Testis (tissue), 3 donors: Measurements from ENCODE around the gene ARF3. TPM values are rescaled to one million over a fixed set of nuclear protein-coding genes. Genes with fewer than 3 reads are reported as not detected.
"Not testable (repeated sequence)": the region's sequence is repeated elsewhere in the genome, so short reads cannot be mapped to it uniquely, and the experiment has no call there.

Experiments
- DNase-seq: peaks from one replicate; pipeline ENCODE4 v3.0.0-alpha.2; 2019
- H3K27ac ChIP-seq, 2 donors: fragments of 200-600 bp; sonication (generic); one replicate each; pipeline ENCODE4 v1.5.1; 2019
- H3K27me3 ChIP-seq: fragments of 200-600 bp; sonication (generic); one replicate; pipeline ENCODE4 v1.5.1; 2019
- H3K36me3 ChIP-seq: fragments of 200-600 bp; sonication (generic); one replicate; pipeline ENCODE4 v1.5.1; 2017; ENCODE audit warnings: low read depth; ENCODE audit errors: missing control alignments
- H3K4me1 ChIP-seq: fragments of 200-600 bp; sonication (generic); one replicate; pipeline ENCODE4 v1.5.1; 2019
- H3K4me3 ChIP-seq, 2 donors: fragments of 200-600 bp; sonication (generic); one replicate each; pipeline ENCODE4 v1.5.1; 2017 to 2019
- H3K9me3 ChIP-seq: fragments of 200-600 bp; sonication (generic); one replicate; pipeline ENCODE4 v1.5.1; 2017
- POLR2A ChIP-seq: fragments of 450-650 bp; IDR thresholded peaks from one replicate; pipeline ENCODE4 v1.6.1; 2017; ENCODE audit warnings: antibody characterized with exemption, mild to moderate bottlenecking, moderate library complexity
- WGBS, 2 donors: methylation state at CpG; one replicate each; pipeline ENCODE4 v1.1.5; 2018; 5-methylcytosine and 5-hydroxymethylcytosine counted together
- intact Hi-C: fragments of 100-400 bp; cut with DNase I; formaldehyde crosslinking; loops from one replicate; pipeline ENCODE4 v1.15.1; 2023; ENCODE audit warnings: low total_unique reads
- polyA plus RNA-seq: library from polyadenylated mRNA; stranded (reverse); fragments of 350-450 nt; fragmentation: Illumina TruSeq; extraction: RNeasy Lipid Tissue Mini Kit (QIAGEN cat#74804); gene quantifications from one replicate; pipeline ENCODE4 v1.2.3, GENCODE V29; 2014; ENCODE audit warnings: low read depth, low replicate concordance; ENCODE audit not compliant: insufficient read depth
- total RNA-seq, 2 donors: library from RNA; depleted of rRNA; stranded (reverse); fragments of >200 nt; gene quantifications; one replicate each; pipeline ENCODE4 v1.2.3, GENCODE V29; 2016
- TF ChIP-seq, protein P1 (sequence below), 3 experiments: fragments of 450-650 bp in 2 of 3; fragments of 200-600 bp in 1 of 3; sonication (generic) in 1 of 3; IDR thresholded peaks; one replicate each; pipeline ENCODE4 v1.5.1; 2016 to 2019; ENCODE audit warnings: antibody characterized with exemption in 3 of 3, mild to moderate bottlenecking in 2 of 3, moderate library complexity in 1 of 3

ARF3 gene
- total and polyA plus RNA-seq, 3 donors from 2014 or later: 78.3 to 134 (median 92.9) TPM

DNA sequence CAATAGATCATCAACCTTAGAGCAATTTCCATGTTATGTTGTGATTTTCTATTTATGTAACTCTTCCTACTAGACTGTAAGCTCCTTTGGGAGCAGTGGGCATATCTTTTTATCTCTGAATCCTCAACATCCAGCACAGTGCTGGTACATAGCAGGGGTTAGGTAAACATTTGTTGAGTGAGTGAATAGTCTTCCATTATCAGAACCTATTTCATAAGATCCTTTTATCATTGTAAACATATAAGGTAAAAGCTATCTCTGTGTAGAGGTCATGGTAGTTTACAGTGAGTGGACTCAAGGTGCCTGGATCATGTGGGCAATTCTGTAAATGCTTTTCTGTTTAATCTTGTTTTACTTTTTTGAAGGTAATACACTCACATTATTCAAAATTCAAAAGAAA lies 47.1 kb downstream of the ARF3 start:
- H3K4me3 ChIP-seq: no peak overlapping the region
- H3K4me1 ChIP-seq: no peaks in the 10 kb centered on the region
- H3K36me3 ChIP-seq: no peaks in the 10 kb centered on the region
- no peak overlapping the region for H3K27ac ChIP-seq
- H3K9me3 ChIP-seq: no peaks in the 10 kb centered on the region
- TF ChIP-seq, protein P1, sequence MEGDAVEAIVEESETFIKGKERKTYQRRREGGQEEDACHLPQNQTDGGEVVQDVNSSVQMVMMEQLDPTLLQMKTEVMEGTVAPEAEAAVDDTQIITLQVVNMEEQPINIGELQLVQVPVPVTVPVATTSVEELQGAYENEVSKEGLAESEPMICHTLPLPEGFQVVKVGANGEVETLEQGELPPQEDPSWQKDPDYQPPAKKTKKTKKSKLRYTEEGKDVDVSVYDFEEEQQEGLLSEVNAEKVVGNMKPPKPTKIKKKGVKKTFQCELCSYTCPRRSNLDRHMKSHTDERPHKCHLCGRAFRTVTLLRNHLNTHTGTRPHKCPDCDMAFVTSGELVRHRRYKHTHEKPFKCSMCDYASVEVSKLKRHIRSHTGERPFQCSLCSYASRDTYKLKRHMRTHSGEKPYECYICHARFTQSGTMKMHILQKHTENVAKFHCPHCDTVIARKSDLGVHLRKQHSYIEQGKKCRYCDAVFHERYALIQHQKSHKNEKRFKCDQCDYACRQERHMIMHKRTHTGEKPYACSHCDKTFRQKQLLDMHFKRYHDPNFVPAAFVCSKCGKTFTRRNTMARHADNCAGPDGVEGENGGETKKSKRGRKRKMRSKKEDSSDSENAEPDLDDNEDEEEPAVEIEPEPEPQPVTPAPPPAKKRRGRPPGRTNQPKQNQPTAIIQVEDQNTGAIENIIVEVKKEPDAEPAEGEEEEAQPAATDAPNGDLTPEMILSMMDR (IDR thresholded peaks at IDR 0.05): no peak
- no peak for TF ChIP-seq POLR2A
- no peak for DNase-seq
- intact Hi-C loops: no loop called here
- H3K27me3 ChIP-seq: no peaks in the 10 kb centered on the region

DNA sequence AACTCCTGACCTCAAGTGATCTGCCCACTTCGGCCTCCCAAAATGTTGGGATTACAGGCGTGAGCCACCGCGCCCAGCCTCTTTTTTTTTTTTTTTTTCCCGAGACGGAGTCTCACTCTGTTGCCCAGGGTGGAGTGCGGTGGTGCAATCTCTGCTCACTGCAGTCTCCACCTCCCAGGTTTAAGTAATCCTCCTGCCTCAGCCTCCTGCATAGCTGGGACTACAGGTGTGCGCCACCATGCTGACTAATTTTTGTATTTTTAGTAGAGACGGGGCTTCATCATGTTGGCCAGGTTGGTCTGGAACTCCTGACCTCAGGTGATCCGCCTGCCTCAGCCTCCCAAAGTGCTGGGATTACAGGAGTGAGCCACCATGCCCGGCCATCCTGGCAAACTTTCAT lies 47.6 kb downstream of the ARF3 start:
- H3K4me1 ChIP-seq, DNase-seq, H3K27ac ChIP-seq, H3K36me3 ChIP-seq, H3K27me3 ChIP-seq, H3K9me3 ChIP-seq, intact Hi-C loops, H3K4me3 ChIP-seq: not testable (repeated sequence)
- WGBS, 2 donors: 86% methylated on average over 11 of the region's 11 CpGs

DNA sequence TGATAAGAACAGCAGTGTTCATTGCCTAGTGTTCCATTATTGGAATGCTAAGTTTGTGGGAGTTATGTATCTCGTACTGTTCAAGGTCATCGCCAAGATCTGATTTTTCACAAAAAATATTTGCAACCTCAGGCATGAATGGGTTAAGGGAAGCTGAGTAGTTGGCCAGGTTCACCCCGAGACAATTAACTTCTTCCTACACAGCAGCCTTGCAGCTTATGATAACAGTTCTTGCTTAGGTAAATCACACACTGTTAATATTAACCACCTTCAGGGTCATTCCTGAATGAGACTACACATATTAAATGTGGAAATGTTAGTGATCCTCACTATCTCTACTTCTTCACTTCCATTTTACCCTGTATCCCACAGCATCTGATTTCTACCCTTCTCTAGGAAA lies 50.0 kb downstream of the ARF3 start:
- 43 to 64% methylated on average over 3 of the region's 3 CpGs for WGBS, 2 donors
- no peak for TF ChIP-seq POLR2A
- TF ChIP-seq, protein P1 (IDR thresholded peaks at IDR 0.05): no peak

DNA sequence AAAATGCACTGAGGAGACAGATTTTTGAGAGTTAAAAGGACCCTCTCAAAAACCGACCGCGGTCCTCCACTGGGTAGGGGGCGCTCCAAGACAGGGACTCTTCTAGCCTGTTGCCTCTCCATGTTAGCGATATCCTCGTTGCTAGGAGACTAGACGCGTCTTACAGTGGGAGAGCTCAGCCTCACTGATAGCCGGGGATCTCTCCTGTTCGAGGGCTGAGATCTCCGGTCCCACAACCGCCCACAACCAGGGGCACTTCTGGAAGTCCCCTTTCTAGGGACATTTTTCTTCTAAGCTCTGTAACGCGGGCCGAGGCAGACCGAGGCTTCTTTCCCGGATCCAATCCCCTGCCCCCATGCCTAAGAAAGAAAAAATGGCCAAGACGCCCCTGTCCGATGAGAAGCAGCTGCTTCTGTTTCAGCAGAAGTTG lies 53.3 kb downstream of the ARF3 start:
- no peaks in the 10 kb centered on the region for H3K9me3 ChIP-seq
- H3K4me1 ChIP-seq: no peaks in the 10 kb centered on the region
- H3K27ac ChIP-seq: no peak overlapping the region
- DNase-seq: peak; percentile 92
- no peaks in the 10 kb centered on the region for H3K27me3 ChIP-seq
- intact Hi-C loops: no loop called here
- no peaks in the 10 kb centered on the region for H3K36me3 ChIP-seq
- 0 to 1% methylated on average over 19 of the region's 19 CpGs for WGBS, 2 donors
- TF ChIP-seq, protein P1 (IDR thresholded peaks at IDR 0.05): peak; percentile 55 to 83 (median 56)
- TF ChIP-seq POLR2A: no peak
- H3K4me3 ChIP-seq: peak overlapping the region; percentile 13 to 43

More for the DNA sequence above, 50.0 kb downstream of the ARF3 start:
- no peaks in the 10 kb centered on the region for H3K4me1 ChIP-seq
- H3K4me3 ChIP-seq: no peak overlapping the region
- no peak overlapping the region for H3K27ac ChIP-seq
- DNase-seq: no peak
- no peaks in the 10 kb centered on the region for H3K36me3 ChIP-seq
- H3K27me3 ChIP-seq: no peaks in the 10 kb centered on the region
- no peaks in the 10 kb centered on the region for H3K9me3 ChIP-seq
- intact Hi-C loops: no loop called here

DNA sequence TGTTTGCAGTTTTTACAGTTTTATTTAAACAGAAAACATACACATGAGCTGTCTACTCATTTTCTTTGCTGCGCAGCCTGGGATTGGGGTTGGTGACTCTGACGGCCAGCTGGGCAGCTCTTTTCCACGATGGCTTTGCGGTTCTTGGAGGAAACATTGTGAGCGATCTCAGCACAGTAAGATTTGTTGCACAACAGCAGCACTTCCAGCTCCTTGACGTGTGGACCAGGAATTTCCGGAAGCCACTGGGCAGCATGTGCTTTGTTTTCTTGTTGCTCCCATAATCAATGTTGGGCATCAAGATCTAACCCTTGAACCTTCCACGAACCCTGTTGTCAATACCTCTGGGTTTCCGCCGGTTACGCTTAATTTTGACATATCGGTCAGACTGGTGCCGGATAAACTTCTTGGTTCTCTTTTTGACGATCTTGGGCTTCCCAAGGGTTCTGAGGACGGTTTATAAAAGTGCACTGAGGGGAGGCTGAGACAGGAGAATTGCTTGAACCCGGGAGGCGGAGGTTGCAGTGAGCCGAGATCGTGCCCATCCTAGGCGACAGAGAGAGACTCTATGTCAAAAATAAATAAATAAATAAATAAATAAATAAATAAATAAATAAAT lies 53.8 kb downstream of the ARF3 start:
- 36 to 59% methylated on average over 20 of the region's 20 CpGs for WGBS, 2 donors
- Histone ChIP-seq H3K4me3 (peak overlapping the region; percentile 13 to 43), H3K27me3 (no peaks in the 10 kb centered on the region), H3K36me3 (no peaks in the 10 kb centered on the region), H3K9me3 (no peaks in the 10 kb centered on the region), H3K4me1 (no peaks in the 10 kb centered on the region), H3K27ac (no peak overlapping the region)
- intact Hi-C loops: no loop called here
- no peak for TF ChIP-seq POLR2A
- TF ChIP-seq, protein P1 (IDR thresholded peaks at IDR 0.05): no peak
- DNase-seq: no peak
